Activated T-helper 1 cell treated with anti-CD3 and anti-CD28 coated beads, Interleukin-12 subunit alpha, Interleukin-12 subunit beta, Interleukin-2, Interleukin-4 antibody, amounts not matched to agents 30 ng/mL and 10 ng/mL and 1 ng/mL, durations not matched to agents 14 hours and 24 hours and 36 hours (primary cell): ENCODE measurements around the gene CADPS2. TPM values are rescaled to one million over a fixed set of nuclear protein-coding genes. Genes with fewer than 3 reads are reported as not detected.

ENCODE experiments used
- DNase-seq: peaks from one replicate; pipeline ENCODE4 v3.0.0; 2021; ENCODE audit warnings: low spot score
- H3K27ac Mint-ChIP-seq: one replicate; pipeline ENCODE4 v1.8.0; 2021; ENCODE audit warnings: mild to moderate bottlenecking, mixed read lengths
- H3K27me3 Mint-ChIP-seq: one replicate; pipeline ENCODE4 v1.8.0; 2022; ENCODE audit warnings: mild to moderate bottlenecking, moderate library complexity, mixed read lengths; ENCODE audit not compliant: insufficient read depth
- H3K36me3 Mint-ChIP-seq: one replicate; pipeline ENCODE4 v1.8.0; 2021; ENCODE audit warnings: low read depth, mixed read lengths
- H3K4me1 Mint-ChIP-seq: one replicate; pipeline ENCODE4 v1.8.0; 2021; ENCODE audit warnings: low read depth, mixed read lengths
- H3K4me3 Mint-ChIP-seq: one replicate; pipeline ENCODE4 v1.8.0; 2021; ENCODE audit warnings: mild to moderate bottlenecking, moderate library complexity, mixed read lengths
- H3K9me3 Mint-ChIP-seq: one replicate; pipeline ENCODE4 v1.8.0; 2021; ENCODE audit warnings: mixed read lengths
- intact Hi-C: fragments of 100-400 bp; cut with micrococcal nuclease; formaldehyde crosslinking; loops from one replicate; pipeline ENCODE4 v1.15.1; 2024
- total RNA-seq: library from RNA; stranded (reverse); gene quantifications from 2 replicates; pipeline ENCODE4 v1.2.3, GENCODE V29; 2022

The CADPS2 gene
- total RNA-seq, 1 donor from 2014 or later: not detected

DNA sequence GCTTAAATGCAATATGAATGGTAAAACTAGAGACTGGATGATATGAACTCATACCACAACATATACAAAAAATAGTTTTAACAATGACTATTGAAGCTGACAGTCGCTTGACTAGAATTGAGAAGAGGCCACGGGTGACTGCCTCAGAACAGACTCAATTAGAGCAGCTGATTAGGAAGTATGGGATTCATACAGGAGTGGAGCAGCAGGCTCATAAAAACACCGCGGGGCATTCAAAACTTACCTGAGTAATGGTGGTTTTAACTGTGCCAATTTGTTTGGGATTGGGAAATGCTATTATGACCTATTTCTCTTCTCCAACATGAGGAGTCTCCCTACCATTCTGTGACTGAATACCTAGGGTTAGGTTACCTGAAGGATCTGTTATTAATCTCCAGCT, 2.1 kb downstream of the CADPS2 start:
- H3K27me3 Mint-ChIP-seq: peaks cover 42% of the 10 kb centered on the region
- H3K27ac Mint-ChIP-seq: no peak overlapping the region
- no peak overlapping the region for H3K4me3 Mint-ChIP-seq
- intact Hi-C loops: no loop called here
- no peak for DNase-seq
- no peaks in the 10 kb centered on the region for H3K36me3 Mint-ChIP-seq
- no peaks in the 10 kb centered on the region for H3K9me3 Mint-ChIP-seq
- peaks cover 7% of the 10 kb centered on the region for H3K4me1 Mint-ChIP-seq

DNA sequence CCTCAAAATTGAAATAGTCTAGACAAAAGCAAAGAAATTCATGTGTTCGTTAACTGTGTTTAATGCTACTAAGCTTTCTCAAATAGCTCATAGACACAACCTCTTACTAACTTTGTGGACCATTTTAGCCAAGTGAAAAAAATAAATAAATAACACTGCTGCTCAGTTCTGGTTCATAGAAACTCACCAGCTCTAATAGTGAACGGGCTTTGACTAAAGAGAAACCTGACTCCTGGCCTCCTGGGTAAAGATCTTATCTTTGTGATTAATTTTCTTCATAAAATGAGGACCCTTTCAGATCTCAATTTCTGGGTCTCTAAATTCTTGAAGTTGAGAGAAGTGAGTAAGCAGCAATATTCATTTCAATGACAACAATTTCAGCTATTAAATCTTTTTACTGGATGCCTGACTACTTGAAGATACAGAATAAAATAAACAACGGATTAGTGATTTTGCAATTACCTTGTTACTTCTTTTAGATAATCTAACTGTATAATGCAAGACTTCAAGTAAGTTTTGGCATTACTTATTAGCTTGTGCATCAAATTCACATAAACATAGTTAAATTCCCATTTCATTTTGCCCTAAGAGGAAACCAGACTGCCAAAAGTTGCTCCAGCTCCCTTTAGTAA, 3.1 kb downstream of the CADPS2 start:
- H3K4me1 Mint-ChIP-seq: peaks cover 7% of the 10 kb centered on the region
- no peaks in the 10 kb centered on the region for H3K9me3 Mint-ChIP-seq
- intact Hi-C loops: no loop called here
- no peak for DNase-seq
- H3K27ac Mint-ChIP-seq: no peak overlapping the region
- H3K27me3 Mint-ChIP-seq: peaks cover 38% of the 10 kb centered on the region
- H3K36me3 Mint-ChIP-seq: no peaks in the 10 kb centered on the region
- no peak overlapping the region for H3K4me3 Mint-ChIP-seq

- intact Hi-C loops: no loop called here
- DNase-seq: no peak
- Mint-ChIP-seq H3K27me3 (peaks cover 26% of the 10 kb centered on the region), H3K9me3 (no peaks in the 10 kb centered on the region), H3K4me3 (no peak overlapping the region), H3K4me1 (no peaks in the 10 kb centered on the region), H3K27ac (no peak overlapping the region), H3K36me3 (no peaks in the 10 kb centered on the region)
Measured at GRCh38 chr7:122881324-122881723, 4.9 kb downstream of the CADPS2 start.

DNA sequence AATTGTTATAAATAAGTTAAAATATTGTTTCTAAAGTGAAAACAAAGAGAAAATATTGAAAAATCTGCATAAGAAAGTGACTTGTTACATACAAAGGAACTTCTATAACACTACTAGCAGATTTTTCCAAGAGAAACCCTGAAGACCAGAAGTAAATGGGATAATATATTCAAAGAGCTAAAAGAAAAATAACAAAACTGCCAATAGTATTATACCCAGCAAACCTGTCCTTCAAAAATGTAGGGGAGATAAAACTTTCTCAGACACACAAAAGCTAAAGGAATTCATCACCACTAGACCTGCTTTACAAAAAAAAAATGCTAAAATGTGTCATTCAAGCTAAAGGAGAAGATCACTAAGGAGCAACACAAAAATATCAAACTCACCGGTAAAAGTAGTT, 17.0 kb downstream of the CADPS2 start:
- intact Hi-C loops: no loop called here
- Mint-ChIP-seq H3K27ac (no peak overlapping the region), H3K4me3 (no peak overlapping the region), H3K36me3 (no peaks in the 10 kb centered on the region), H3K9me3 (peaks cover 11% of the 10 kb centered on the region), H3K27me3 (no peaks in the 10 kb centered on the region), H3K4me1 (no peaks in the 10 kb centered on the region)
- no peak for DNase-seq

DNA sequence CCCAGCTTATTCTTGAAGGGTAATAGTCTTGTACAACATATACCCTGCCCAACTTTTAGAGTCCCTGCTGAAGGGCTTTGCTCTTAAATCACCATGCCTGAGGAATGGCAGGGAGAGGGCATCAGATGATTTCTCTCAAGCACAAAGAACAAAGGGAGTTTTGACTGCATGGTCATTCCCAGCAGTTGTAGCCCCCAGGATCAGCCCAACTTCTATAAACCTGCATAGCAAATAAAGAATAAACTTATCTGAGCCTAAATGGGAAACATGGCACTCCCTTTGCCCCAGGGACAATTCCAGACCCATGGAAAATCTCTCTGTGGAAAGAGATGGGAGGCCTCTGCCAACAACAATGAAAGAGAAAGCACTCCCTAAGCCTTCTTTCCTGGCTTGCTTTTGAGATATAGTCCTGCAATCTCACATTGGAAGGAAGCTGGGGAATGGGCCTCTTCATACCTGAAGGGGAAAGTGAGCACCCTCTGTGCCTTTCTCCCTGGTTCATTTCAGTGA, 18.7 kb downstream of the CADPS2 start:
- Mint-ChIP-seq H3K9me3 (peaks cover 11% of the 10 kb centered on the region), H3K27me3 (no peaks in the 10 kb centered on the region), H3K27ac (no peak overlapping the region), H3K36me3 (no peaks in the 10 kb centered on the region), H3K4me3 (no peak overlapping the region), H3K4me1 (no peaks in the 10 kb centered on the region)
- intact Hi-C loops: no loop called here
- DNase-seq: no peak

DNA sequence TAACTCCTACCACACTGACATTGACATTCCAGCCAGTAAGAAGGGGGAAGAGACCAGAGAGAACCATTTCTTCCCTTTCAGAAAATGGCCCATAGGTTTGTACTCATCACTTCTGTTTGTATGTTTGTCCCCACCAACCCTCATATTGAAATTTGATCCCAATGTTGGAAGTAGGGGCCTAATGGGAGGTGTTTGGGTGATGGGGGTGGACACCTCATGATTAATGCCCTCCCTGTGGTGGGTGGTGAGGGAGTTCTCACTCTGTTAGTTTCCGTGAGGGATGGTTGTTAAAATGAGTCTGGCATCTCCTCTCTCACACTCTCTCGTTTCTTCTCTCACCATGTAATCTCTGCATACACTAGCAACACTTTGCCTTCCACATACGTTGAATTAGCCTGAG, 21.4 kb downstream of the CADPS2 start:
- H3K27me3 Mint-ChIP-seq: no peaks in the 10 kb centered on the region
- intact Hi-C loops: no loop called here
- H3K4me1 Mint-ChIP-seq: no peaks in the 10 kb centered on the region
- no peak overlapping the region for H3K27ac Mint-ChIP-seq
- H3K4me3 Mint-ChIP-seq: no peak overlapping the region
- no peak for DNase-seq
- peaks cover 11% of the 10 kb centered on the region for H3K9me3 Mint-ChIP-seq
- H3K36me3 Mint-ChIP-seq: no peaks in the 10 kb centered on the region

GRCh38 chr7:122864016-122864415, 22.2 kb downstream of the CADPS2 start:
- intact Hi-C loops: no loop called here
- Mint-ChIP-seq H3K27ac (no peak overlapping the region), H3K36me3 (no peaks in the 10 kb centered on the region), H3K9me3 (peaks cover 6% of the 10 kb centered on the region), H3K27me3 (no peaks in the 10 kb centered on the region), H3K4me3 (no peak overlapping the region), H3K4me1 (no peaks in the 10 kb centered on the region)
- no peak for DNase-seq

- intact Hi-C loops: no loop called here
- Mint-ChIP-seq H3K9me3 (no peaks in the 10 kb centered on the region), H3K27ac (no peak overlapping the region)
Measured at GRCh38 chr7:122858320-122858719, 27.9 kb downstream of the CADPS2 start.

DNA sequence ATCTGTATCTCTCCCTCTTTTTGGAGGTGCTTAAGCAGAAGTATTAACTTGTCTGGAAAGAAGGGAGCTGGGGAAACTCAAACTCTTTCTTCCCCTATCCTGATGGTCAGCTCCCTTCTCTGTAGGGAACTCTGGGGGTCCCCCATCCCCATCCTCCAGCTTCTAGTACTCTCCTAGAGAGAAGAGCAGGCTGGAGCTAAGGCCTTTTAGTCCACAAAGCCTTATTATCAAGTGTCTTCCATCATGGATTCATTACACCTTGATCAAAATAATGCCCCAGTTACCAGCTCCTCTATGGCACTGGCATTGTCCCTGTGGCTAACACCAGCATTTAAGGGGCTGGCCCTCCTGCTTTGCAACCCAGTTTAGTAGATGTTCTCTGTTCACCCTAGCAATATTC, 35.7 kb downstream of the CADPS2 start:
- no peaks in the 10 kb centered on the region for H3K27me3 Mint-ChIP-seq
- no peak overlapping the region for H3K4me3 Mint-ChIP-seq
- no peaks in the 10 kb centered on the region for H3K36me3 Mint-ChIP-seq
- no peaks in the 10 kb centered on the region for H3K4me1 Mint-ChIP-seq
- H3K27ac Mint-ChIP-seq: no peak overlapping the region
- H3K9me3 Mint-ChIP-seq: no peaks in the 10 kb centered on the region
- DNase-seq: no peak
- intact Hi-C loops: no loop called here

More at GRCh38 chr7:122858320-122858719, 27.9 kb downstream of the CADPS2 start:
- H3K4me1 Mint-ChIP-seq: no peaks in the 10 kb centered on the region
- no peak for DNase-seq
- no peaks in the 10 kb centered on the region for H3K27me3 Mint-ChIP-seq
- no peak overlapping the region for H3K4me3 Mint-ChIP-seq
- H3K36me3 Mint-ChIP-seq: no peaks in the 10 kb centered on the region

DNA sequence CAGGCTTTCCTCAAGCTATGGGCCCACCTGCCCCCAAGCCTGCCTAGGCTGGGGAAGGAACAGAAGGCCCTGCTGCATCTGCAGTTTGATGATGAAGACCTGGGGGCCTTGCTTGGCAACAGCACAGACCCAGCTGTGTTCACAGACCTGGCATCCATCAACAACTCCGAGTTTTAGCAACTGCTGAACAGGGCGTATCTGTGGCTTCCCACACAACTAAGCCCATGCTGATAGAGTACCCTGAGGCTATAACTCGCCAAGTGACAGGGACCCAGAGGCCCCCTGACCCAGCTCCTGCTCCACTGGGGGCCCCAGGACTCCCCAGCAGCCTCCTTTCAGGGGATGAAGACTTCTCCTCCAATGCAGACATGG, 36.3 kb downstream of the CADPS2 start:
- no peak for DNase-seq
- Mint-ChIP-seq H3K4me1 (no peaks in the 10 kb centered on the region), H3K36me3 (no peaks in the 10 kb centered on the region), H3K27ac (no peak overlapping the region), H3K4me3 (no peak overlapping the region), H3K27me3 (no peaks in the 10 kb centered on the region), H3K9me3 (no peaks in the 10 kb centered on the region)
- intact Hi-C loops: no loop called here

- DNase-seq: no peak
- Mint-ChIP-seq H3K4me3 (no peak overlapping the region), H3K36me3 (no peaks in the 10 kb centered on the region), H3K27ac (no peak overlapping the region), H3K27me3 (no peaks in the 10 kb centered on the region), H3K9me3 (no peaks in the 10 kb centered on the region), H3K4me1 (no peaks in the 10 kb centered on the region)
- intact Hi-C loops: no loop called here
Measured at GRCh38 chr7:122849322-122849956, 36.8 kb downstream of the CADPS2 start.

DNA sequence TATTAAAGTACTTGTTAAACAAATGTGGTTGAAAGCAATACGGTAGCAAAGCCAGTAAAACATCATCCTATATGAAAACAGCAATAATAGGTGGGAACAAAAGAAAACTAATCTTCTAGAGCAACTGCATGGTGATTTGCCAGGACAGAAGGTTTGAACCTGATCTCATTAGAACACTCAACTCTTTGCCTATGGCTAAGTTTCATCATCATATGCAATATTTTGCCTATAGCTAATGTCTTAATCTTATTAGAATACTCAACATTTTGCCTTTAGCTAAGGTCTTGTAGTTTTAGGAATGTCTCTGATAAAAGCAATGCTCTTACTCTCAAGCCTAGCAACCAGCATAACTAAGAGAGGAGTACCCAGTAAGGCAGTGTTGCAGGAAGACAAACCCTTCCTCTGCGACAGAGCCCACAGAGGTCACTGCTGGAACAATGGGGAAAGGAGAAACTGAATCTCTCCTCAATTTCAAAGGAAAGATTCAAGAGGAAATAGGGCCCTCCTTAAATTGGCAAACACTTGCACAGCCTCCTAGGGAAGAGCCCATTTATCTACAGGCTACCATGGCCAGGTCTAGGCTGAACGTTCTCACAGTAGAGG, 38.3 kb downstream of the CADPS2 start:
- no peak for DNase-seq
- Mint-ChIP-seq H3K27ac (no peak overlapping the region), H3K36me3 (no peaks in the 10 kb centered on the region), H3K4me3 (no peak overlapping the region), H3K4me1 (no peaks in the 10 kb centered on the region), H3K9me3 (no peaks in the 10 kb centered on the region), H3K27me3 (no peaks in the 10 kb centered on the region)
- intact Hi-C loops: no loop called here

GRCh38 chr7:122846591-122846990, 39.7 kb downstream of the CADPS2 start:
- Mint-ChIP-seq H3K4me1 (no peaks in the 10 kb centered on the region), H3K27ac (no peak overlapping the region), H3K4me3 (no peak overlapping the region), H3K27me3 (no peaks in the 10 kb centered on the region), H3K36me3 (no peaks in the 10 kb centered on the region), H3K9me3 (no peaks in the 10 kb centered on the region)
- intact Hi-C loops: no loop called here
- no peak for DNase-seq
